GM21717 (cell line): Measurements from ENCODE around the gene SMC1A.
"Not testable (repeated sequence)": the region's sequence is repeated elsewhere in the genome, so short reads cannot be mapped to it uniquely, and the experiment has no call there.

ENCODE experiments used
- ATAC-seq: cut with Tn5 transposase; IDR thresholded peaks from one replicate; pipeline ENCODE4 v1.9.1; 2021; ENCODE audit warnings: mild to moderate bottlenecking, moderate library complexity; ENCODE audit not compliant: unreplicated experiment

Gene SMC1A

GRCh38 chrX:53422861-53423306 lies 430 bp upstream of the SMC1A start, which contains the start of gene RIBC1:
Gene RIBC1, plus strand, starts transcription at chrX:53422873. Its CDS starts 3,404 bp downstream, at chrX:53426277.
- no peak for ATAC-seq

- peak; percentile 20 for ATAC-seq
These were observed 725 bp downstream of the SMC1A start for GRCh38 chrX:53421772-53422085.

- ATAC-seq, result no peak
These were observed 1.3 kb downstream of the SMC1A start for GRCh38 chrX:53421125-53421524.

GRCh38 chrX:53420351-53420750 lies 2.1 kb downstream of the SMC1A start:
- ATAC-seq, result not testable (repeated sequence)

- ATAC-seq, result no peak
These were observed 10.0 kb downstream of the SMC1A start for GRCh38 chrX:53412446-53412845.

- no peak for ATAC-seq
These were observed 18.9 kb downstream of the SMC1A start for GRCh38 chrX:53403535-53403934.

- ATAC-seq, result no peak
These were observed 24.2 kb downstream of the SMC1A start for GRCh38 chrX:53398216-53398615.

- no peak for ATAC-seq
These were observed 26.7 kb downstream of the SMC1A start for GRCh38 chrX:53395605-53396298.

GRCh38 chrX:53383376-53384076 lies 38.9 kb downstream of the SMC1A start:
- ATAC-seq, result no peak

- no peak for ATAC-seq
These were observed 42.7 kb downstream of the SMC1A start for GRCh38 chrX:53379747-53380146.

GRCh38 chrX:53379008-53379710 lies 43.3 kb downstream of the SMC1A start:
- ATAC-seq, result no peak

GRCh38 chrX:53377464-53377863 lies 45.0 kb downstream of the SMC1A start:
- ATAC-seq, result no peak

GRCh38 chrX:53376888-53377287 lies 45.6 kb downstream of the SMC1A start:
- ATAC-seq, result no peak

GRCh38 chrX:53374923-53375322 lies 47.5 kb downstream of the SMC1A start:
- ATAC-seq, result no peak

- no peak for ATAC-seq
These were observed 48.1 kb downstream of the SMC1A start for GRCh38 chrX:53374222-53374820.

GRCh38 chrX:53373307-53373706 lies 49.1 kb downstream of the SMC1A start:
- no peak for ATAC-seq

GRCh38 chrX:53366454-53366853 lies 56.0 kb downstream of the SMC1A start:
- ATAC-seq, result not testable (repeated sequence)

- ATAC-seq, result no peak
These were observed 60.0 kb downstream of the SMC1A start for GRCh38 chrX:53362449-53362848.

- no peak for ATAC-seq
These were observed 64.5 kb downstream of the SMC1A start for GRCh38 chrX:53357799-53358530.

- no peak for ATAC-seq
These were observed 66.3 kb downstream of the SMC1A start for GRCh38 chrX:53356186-53356585.

- no peak for ATAC-seq
These were observed 67.8 kb downstream of the SMC1A start for GRCh38 chrX:53354669-53355068.
